HepG2 (cell line): ENCODE results near the gene ZBTB8OS. TPM values are rescaled to one million over a fixed set of nuclear protein-coding genes. Genes with fewer than 3 reads are reported as not detected.

Experiments used
- ATAC-seq: fragments of 200-7000 bp; cut with Tn5 transposase; 3 replicates; pipeline ENCODE4 v1.9.1; 2020; ENCODE audit warnings: mild to moderate bottlenecking, moderate library complexity
- BruUV-seq: library from RNA; stranded (reverse); fragments of 400-500 nt; replicated peaks from 2 replicates; lab custom pipeline; 2021; lab: Mats Ljungman, UMichigan
- CTCF ChIA-PET: fragments of 300-600 bp; formaldehyde crosslinking; extraction: SDS; loops from one replicate; lab custom pipeline; 2021; ENCODE audit warnings: low total read pairs, inconsistent platforms, low intra/inter-chr PET ratio; lab: Yijun Ruan, JAX
- POLR2A ChIA-PET: fragments of 350-600 bp; sonication (Branson Sonifier 250); formaldehyde crosslinking; loops from one replicate; lab custom pipeline; 2020; ENCODE audit warnings: antibody characterized with exemption, inconsistent platforms; lab: Yijun Ruan, JAX
- DNase-seq: peaks from one replicate; pipeline ENCODE4 v3.0.0-alpha.2; 2015; ENCODE audit warnings: low spot score
- FAIRE-seq: peaks from 3 replicates; lab custom pipeline; 2011; peaks lifted over from hg19 to GRCh38; lab: Jason Lieb, UNC
- H2AFZ ChIP-seq: one replicate; pipeline ENCODE4 v1.6.1; 2011; ENCODE audit warnings: low read length, inconsistent platforms
- H3K27ac ChIP-seq: fragments of 300-600 bp; 3 replicates; pipeline ENCODE4 v1.8.0; 2011; ENCODE audit warnings: mixed run types, mild to moderate bottlenecking, mixed read lengths, low read length, inconsistent platforms; ENCODE audit not compliant: insufficient read depth; ENCODE audit errors: extremely low read length
- H3K27me3 ChIP-seq, 2 experiments: fragments of 200-600 bp in 1 of 2; 2 replicates in 1 of 2; 3 replicates in 1 of 2; pipeline versions ENCODE4 v1.6.0 to v1.8.0; 2011; ENCODE audit warnings: low read length in 2 of 2, mild to moderate bottlenecking in 2 of 2, moderate library complexity in 2 of 2, inconsistent platforms in 1 of 2; ENCODE audit not compliant: insufficient read depth in 2 of 2, control insufficient read depth in 1 of 2
- H3K36me3 ChIP-seq, 2 experiments: fragments of 200-600 bp in 1 of 2; replicated peaks in 1 of 2; 2 replicates in 1 of 2; 3 replicates in 1 of 2; pipeline versions ENCODE4 v1.5.1 to v1.8.0; 2011; ENCODE audit warnings: low read length in 2 of 2, inconsistent platforms in 1 of 2; ENCODE audit not compliant: insufficient read depth in 2 of 2, control insufficient read depth in 1 of 2
- H3K4me1 ChIP-seq: 2 replicates; pipeline ENCODE4 v1.5.1; 2012; ENCODE audit warnings: low read length, inconsistent platforms; ENCODE audit not compliant: insufficient read depth
- H3K4me2 ChIP-seq: 2 replicates; pipeline ENCODE4 v1.6.0; 2011; ENCODE audit warnings: low read depth, low read length, inconsistent platforms
- H3K4me3 ChIP-seq, 3 experiments: fragments of 200-600 bp in 1 of 3; sonication (generic), shearing (Covaris generic) in 1 of 3; replicated peaks in 1 of 3; 2 replicates each; pipeline ENCODE4 v1.5.1; 2011 to 2016; ENCODE audit warnings: low read length in 3 of 3, inconsistent platforms in 2 of 3, low read depth in 2 of 3, mild to moderate bottlenecking in 2 of 3, control low read depth in 1 of 3, mixed read lengths in 1 of 3; ENCODE audit not compliant: insufficient read depth in 1 of 3
- H3K79me2 ChIP-seq: one replicate; pipeline ENCODE4 v1.6.1; 2011; ENCODE audit warnings: low read length, inconsistent platforms; ENCODE audit not compliant: insufficient read depth
- H3K9ac ChIP-seq: 2 replicates; pipeline ENCODE4 v1.6.0; 2011; ENCODE audit warnings: mild to moderate bottlenecking, low read depth, low read length, inconsistent platforms; ENCODE audit not compliant: insufficient read depth
- H3K9me3 ChIP-seq: 2 replicates; pipeline ENCODE4 v1.5.1; 2012; ENCODE audit warnings: mild to moderate bottlenecking, low read length
- H4K20me1 ChIP-seq: 2 replicates; pipeline ENCODE4 v1.6.0; 2011; ENCODE audit warnings: inconsistent platforms, mild to moderate bottlenecking, low read length, moderate library complexity; ENCODE audit not compliant: insufficient read depth
- AHR ChIP-seq: IDR thresholded peaks from 2 replicates; pipeline ENCODE4 v1.6.1; 2018; ENCODE audit warnings: missing genetic modification reagents, missing compliant biosample characterization
- ATF4 ChIP-seq, 2 experiments: fragments of 450-650 bp in 1 of 2; sonication (generic) in 1 of 2; formaldehyde crosslinking; IDR thresholded peaks; 2 replicates each; pipeline versions ENCODE4 v1.5.0 to v1.8.0; 2020 to 2022; ENCODE audit warnings: mild to moderate bottlenecking in 1 of 2, missing genetic modification reagents in 1 of 2
- FOXM1 ChIP-seq: sonication (generic); formaldehyde crosslinking; IDR thresholded peaks from 2 replicates; pipeline ENCODE4 v1.5.0; 2020; ENCODE audit warnings: missing genetic modification reagents
- LBX2 ChIP-seq: sonication (generic); formaldehyde crosslinking; IDR thresholded peaks from 2 replicates; pipeline ENCODE4 v1.5.0; 2020; ENCODE audit warnings: missing genetic modification reagents, mild to moderate bottlenecking, borderline replicate concordance
- NCOA5 ChIP-seq: sonication (generic); formaldehyde crosslinking; IDR thresholded peaks from 2 replicates; pipeline ENCODE4 v1.4.0; 2020; ENCODE audit warnings: missing genetic modification reagents
- NFYC ChIP-seq: IDR thresholded peaks from 2 replicates; pipeline ENCODE4 v1.6.1; 2016; ENCODE audit warnings: missing genetic modification reagents, missing compliant biosample characterization
- SP1 ChIP-seq, 2 experiments: fragments of 450-650 bp in 1 of 2; sonication (generic) in 1 of 2; formaldehyde crosslinking in 1 of 2; IDR thresholded peaks; 2 replicates each; pipeline versions ENCODE4 v1.4.0 to v1.6.1; 2016 to 2020; ENCODE audit warnings: missing genetic modification reagents in 1 of 2
- TFDP2 ChIP-seq: sonication (generic); formaldehyde crosslinking; IDR thresholded peaks from 2 replicates; pipeline ENCODE4 v1.4.0; 2020; ENCODE audit warnings: missing genetic modification reagents
- ZNF138 ChIP-seq: sonication (generic); formaldehyde crosslinking; IDR thresholded peaks from 2 replicates; pipeline ENCODE4 v1.5.0; 2020; ENCODE audit warnings: mild to moderate bottlenecking, low read depth, missing genetic modification reagents
- ZNF30 ChIP-seq: sonication (generic); formaldehyde crosslinking; IDR thresholded peaks from 2 replicates; pipeline ENCODE4 v1.5.0; 2020; ENCODE audit warnings: mild to moderate bottlenecking, missing genetic modification reagents
- ZNF33B ChIP-seq: sonication (generic); formaldehyde crosslinking; IDR thresholded peaks from 2 replicates; pipeline ENCODE4 v1.5.1; 2020; ENCODE audit warnings: mild to moderate bottlenecking, missing genetic modification reagents
- ZNF446 ChIP-seq: sonication (generic); formaldehyde crosslinking; IDR thresholded peaks from 2 replicates; pipeline ENCODE4 v1.5.0; 2020; ENCODE audit warnings: mild to moderate bottlenecking, missing genetic modification reagents
- ZNF567 ChIP-seq: sonication (generic); formaldehyde crosslinking; IDR thresholded peaks from 2 replicates; pipeline ENCODE4 v1.8.1; 2023; ENCODE audit warnings: mild to moderate bottlenecking, missing genetic modification reagents, borderline replicate concordance
- ZNF619 ChIP-seq: sonication (generic); formaldehyde crosslinking; IDR thresholded peaks from 2 replicates; pipeline ENCODE4 v1.4.0; 2020; ENCODE audit warnings: mild to moderate bottlenecking, missing genetic modification reagents
- ZNF75D ChIP-seq: sonication (generic); formaldehyde crosslinking; IDR thresholded peaks from 2 replicates; pipeline ENCODE4 v1.8.1; 2023; ENCODE audit warnings: missing genetic modification reagents, mild to moderate bottlenecking, borderline replicate concordance
- ZNF850 ChIP-seq: sonication (generic); formaldehyde crosslinking; conservative IDR thresholded peaks from 2 replicates; pipeline ENCODE4 v1.9.0; 2021; ENCODE audit warnings: mild to moderate bottlenecking, missing genetic modification reagents
- ZSCAN9 ChIP-seq: IDR thresholded peaks from 2 replicates; pipeline ENCODE4 v1.6.1; 2016; ENCODE audit warnings: borderline replicate concordance
- WGBS: methylation state at CpG from one replicate; pipeline ENCODE4 v1.1.6; 2017; ENCODE audit warnings: low lambda C conversion rate; 5-methylcytosine and 5-hydroxymethylcytosine counted together
- in situ Hi-C: cut with HindIII; loops from 2 replicates; pipeline ENCODE4 v1.10.0; 2017; ENCODE audit warnings: low pct_unique_long_range_greater_than_20kb; ENCODE audit not compliant: extremely low pct_ligation_motif_present
- intact Hi-C: fragments of 100-400 bp; cut with micrococcal nuclease; formaldehyde crosslinking; loops from one replicate; pipeline ENCODE4 v1.10.0; 2022; ENCODE audit not compliant: unreplicated experiment
- polyA plus RNA-seq, 8 experiments: library from polyadenylated mRNA; depleted of rRNA in 3 of 8; stranded (reverse) in 7 of 8; unstranded in 1 of 8; fragments of >200 nt; fragmentation: Illumina TruSeq in 4 of 8; extraction: Trizol in 4 of 8; gene quantifications; 2 replicates each; pipeline versions ENCODE4 v1.2.1 to v1.2.3, GENCODE V29; 2011 to 2016; ENCODE audit warnings: low read depth in 4 of 8, missing spikeins in 1 of 8, mixed read lengths in 1 of 8; ENCODE audit not compliant: insufficient read depth in 1 of 8
- total RNA-seq, 5 experiments: library from RNA; depleted of rRNA; stranded (reverse); fragments of >200 nt; fragmentation: Illumina TruSeq; extraction: Trizol; gene quantifications; 2 replicates each; pipeline ENCODE4 v1.2.3, GENCODE V29; 2016; ENCODE audit warnings: low read depth in 1 of 5
- TF ChIP-seq, protein P1 (sequence below): sonication (generic); formaldehyde crosslinking; IDR thresholded peaks from 2 replicates; pipeline ENCODE4 v1.9.0; 2022; ENCODE audit warnings: missing genetic modification reagents, mild to moderate bottlenecking, borderline replicate concordance

The ZBTB8OS gene
- total and polyA plus RNA-seq, 2 of the 13 experiments (the other 11 are each of a cell fraction or from before 2014, with no cell fraction given): 57.7 to 84.8 TPM

DNA sequence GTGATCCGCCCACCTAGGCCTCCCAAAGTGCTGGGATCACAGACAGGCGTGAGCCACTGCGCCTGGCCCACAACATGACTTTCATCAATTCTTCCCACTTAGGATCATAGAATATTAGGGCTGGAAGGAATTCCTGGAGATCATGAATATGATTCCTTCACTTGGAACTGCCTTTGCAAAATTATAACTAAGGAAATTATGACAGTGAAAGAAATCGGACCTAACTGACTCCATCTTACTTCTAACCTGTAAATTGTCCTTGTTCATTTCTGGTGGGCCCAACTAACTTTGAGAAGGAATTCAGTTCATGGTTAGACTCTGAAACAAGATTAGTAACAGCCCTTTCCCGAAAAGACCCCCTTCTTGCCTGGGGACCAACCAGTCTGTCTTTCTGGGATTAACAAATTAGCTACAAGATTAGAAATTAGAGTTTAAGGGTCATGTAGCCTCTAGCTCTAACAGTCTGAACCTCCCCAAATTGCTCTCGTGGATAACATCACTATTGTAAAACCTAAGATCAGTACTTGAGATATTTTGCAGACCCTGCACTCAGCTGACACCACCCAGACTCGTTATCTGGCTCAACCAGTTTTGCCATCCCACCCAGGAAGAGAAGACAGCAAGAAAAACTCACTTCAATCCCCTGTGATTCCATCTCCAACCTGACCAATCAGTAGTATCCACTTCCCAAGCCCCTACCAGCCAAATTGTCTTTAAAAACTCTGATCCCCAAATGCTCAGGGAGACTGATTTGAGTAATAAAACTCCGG is 14.7 kb downstream of the ZBTB8OS start:
- H3K9ac ChIP-seq: no peak overlapping the region
- H3K27ac ChIP-seq: no peak overlapping the region
- no TSS peak for BruUV-seq
- FAIRE-seq: no peak
- CTCF ChIA-PET: no interaction called here
- in situ Hi-C loops (no loop called here), intact Hi-C loops (no loop called here)
- H4K20me1 ChIP-seq: no peaks in the 10 kb centered on the region
- no peak for DNase-seq
- no peaks in the 10 kb centered on the region for H3K9me3 ChIP-seq
- 94% methylated on average over 8 of the region's 8 CpGs for WGBS
- H3K4me3 ChIP-seq: no peak overlapping the region
- H3K4me2 ChIP-seq: no peak overlapping the region
- no peaks in the 10 kb centered on the region for H3K27me3 ChIP-seq
- no peak overlapping the region for H2AFZ ChIP-seq
- no peaks in the 10 kb centered on the region for H3K4me1 ChIP-seq
- ATAC-seq: no peak
- peaks cover 5 to 25% of the 10 kb centered on the region in 2 experiments; a peak in 3 of 5 replicates for H3K36me3 ChIP-seq
- H3K79me2 ChIP-seq: peaks cover 22% of the 10 kb centered on the region
- TF ChIP-seq ATF4 (CRISPR knock-in tag; IDR thresholded peaks at IDR 0.05): no peak
- no peak for TF ChIP-seq ZNF75D (CRISPR knock-in tag)
- TF ChIP-seq ZNF33B (CRISPR knock-in tag): no peak
- no peak for TF ChIP-seq ZNF30 (CRISPR knock-in tag)
- no peak for TF ChIP-seq ZNF138 (CRISPR knock-in tag)
- no peak for TF ChIP-seq ZNF619 (CRISPR knock-in tag)
- no peak for TF ChIP-seq AHR (CRISPR knock-in tag)
- no peak for TF ChIP-seq SP1 (IDR thresholded peaks at IDR 0.05)
- TF ChIP-seq SP1 (CRISPR knock-in tag; IDR thresholded peaks at IDR 0.05): no peak
- TF ChIP-seq, protein P1, sequence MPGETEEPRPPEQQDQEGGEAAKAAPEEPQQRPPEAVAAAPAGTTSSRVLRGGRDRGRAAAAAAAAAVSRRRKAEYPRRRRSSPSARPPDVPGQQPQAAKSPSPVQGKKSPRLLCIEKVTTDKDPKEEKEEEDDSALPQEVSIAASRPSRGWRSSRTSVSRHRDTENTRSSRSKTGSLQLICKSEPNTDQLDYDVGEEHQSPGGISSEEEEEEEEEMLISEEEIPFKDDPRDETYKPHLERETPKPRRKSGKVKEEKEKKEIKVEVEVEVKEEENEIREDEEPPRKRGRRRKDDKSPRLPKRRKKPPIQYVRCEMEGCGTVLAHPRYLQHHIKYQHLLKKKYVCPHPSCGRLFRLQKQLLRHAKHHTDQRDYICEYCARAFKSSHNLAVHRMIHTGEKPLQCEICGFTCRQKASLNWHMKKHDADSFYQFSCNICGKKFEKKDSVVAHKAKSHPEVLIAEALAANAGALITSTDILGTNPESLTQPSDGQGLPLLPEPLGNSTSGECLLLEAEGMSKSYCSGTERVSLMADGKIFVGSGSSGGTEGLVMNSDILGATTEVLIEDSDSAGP (CRISPR knock-in tag): no peak
- no peak for TF ChIP-seq ZSCAN9
- no peak for TF ChIP-seq FOXM1 (CRISPR knock-in tag)
- no peak for TF ChIP-seq ZNF567 (CRISPR knock-in tag)
- no peak for TF ChIP-seq NCOA5 (CRISPR knock-in tag)
- TF ChIP-seq TFDP2 (CRISPR knock-in tag): no peak
- no peak for TF ChIP-seq ZNF850 (CRISPR knock-in tag)
- TF ChIP-seq LBX2 (CRISPR knock-in tag): no peak
- no peak for TF ChIP-seq NFYC (CRISPR knock-in tag)
- TF ChIP-seq ZNF446 (CRISPR knock-in tag): no peak
- POLR2A ChIA-PET: no interaction called here
